ENCODE measurements around the gene GTF2H1.
"Not testable (repeated sequence)": the region's sequence is repeated elsewhere in the genome, so short reads cannot be mapped to it uniquely, and the experiment has no call there.

The GTF2H1 gene

DNA sequence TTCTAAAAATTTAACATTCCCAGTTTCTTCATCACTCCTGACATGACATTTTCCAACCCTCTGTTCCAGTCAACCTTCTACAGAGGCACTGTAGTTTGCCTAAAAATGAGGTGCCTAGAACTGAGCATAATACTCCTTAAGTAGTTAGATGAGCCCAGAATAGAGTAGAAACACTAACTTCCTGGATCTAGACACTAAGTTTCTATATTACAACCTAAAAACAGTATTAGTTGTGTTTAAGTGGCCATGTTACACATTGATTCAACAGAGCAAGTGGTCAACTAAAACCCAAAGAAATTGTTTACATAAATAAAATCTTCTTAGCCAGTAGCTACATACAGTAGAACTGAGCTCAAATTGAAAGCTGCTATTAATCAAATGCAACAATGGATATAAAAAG lies 1.8 kb upstream of the GTF2H1 start:
- DNase-seq: no peak

GRCh38 chr11:18321578-18321968 lies 794 bp upstream of the GTF2H1 start:
- DNase-seq: no peak

DNA sequence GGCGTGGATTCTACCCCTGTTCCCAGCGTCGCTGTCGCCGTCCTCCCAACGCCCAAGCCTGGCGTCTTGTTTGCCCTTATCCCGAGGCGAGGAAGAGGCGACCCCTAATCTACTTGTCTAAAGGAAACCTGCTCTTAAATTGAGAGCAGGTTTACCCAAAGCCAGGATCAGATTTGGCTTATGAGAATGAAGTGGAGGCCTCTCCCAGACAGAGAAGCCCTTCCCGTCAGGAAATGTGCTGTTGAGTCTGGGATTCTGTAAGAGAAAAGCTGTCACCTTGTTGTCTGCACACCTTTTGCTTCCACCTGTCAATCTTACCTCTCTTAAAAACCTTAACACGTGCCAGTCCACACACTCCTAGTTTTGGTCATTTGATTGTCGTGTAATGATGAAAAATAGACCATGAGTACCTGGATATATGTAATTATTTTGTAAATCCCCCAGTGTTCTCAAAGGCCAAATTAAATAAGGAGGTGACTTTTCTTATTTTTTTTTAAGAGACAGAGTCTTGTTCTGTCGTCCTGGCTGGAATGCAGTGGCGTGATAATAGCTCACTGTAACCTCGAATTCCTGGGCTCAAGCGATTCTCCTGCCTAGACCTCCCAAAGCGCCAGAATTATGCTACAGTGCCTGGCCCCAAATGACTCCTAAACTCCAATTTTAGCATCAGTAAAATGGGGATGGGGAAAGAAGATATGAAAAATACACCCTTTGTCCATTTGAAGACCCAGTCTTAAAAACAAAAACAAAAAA lies 627 bp downstream of the GTF2H1 start:
- peak; percentile 14 for DNase-seq

- DNase-seq: not testable (repeated sequence)
Observed at GRCh38 chr11:18323881-18324280, 1.5 kb downstream of the GTF2H1 start.

- DNase-seq: no peak
Observed at GRCh38 chr11:18324381-18324780, 2.0 kb downstream of the GTF2H1 start.

DNA sequence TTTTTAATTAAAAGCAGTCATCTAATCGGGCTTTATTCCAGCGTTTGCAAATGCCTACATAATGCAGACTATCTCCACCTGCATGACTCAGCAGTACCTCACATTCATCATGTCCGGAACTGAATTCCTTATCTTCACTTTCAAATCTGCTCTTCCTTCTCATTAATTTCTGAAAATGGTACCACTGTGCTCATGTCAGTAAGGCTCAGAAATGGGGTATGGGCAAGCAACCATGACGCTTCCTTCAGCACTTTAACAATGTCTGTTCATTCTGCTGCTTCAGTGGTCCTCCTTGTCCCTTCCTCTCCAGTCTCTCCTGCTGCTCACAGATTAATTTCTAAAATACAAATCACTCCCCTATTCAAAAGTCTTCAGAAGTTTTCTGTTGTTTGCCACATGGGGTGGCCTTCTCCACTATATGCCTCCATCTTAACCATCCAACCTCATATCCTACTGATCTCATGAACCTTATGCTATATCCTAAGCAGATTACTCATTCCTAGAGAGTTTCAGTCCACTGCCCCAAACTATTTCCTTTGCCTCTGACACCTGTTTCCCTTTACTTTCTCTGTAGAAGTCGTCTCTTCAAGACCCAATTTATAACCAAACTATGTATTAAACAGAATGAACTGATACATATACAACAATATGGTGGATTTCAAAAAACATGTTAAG lies 7.0 kb downstream of the GTF2H1 start:
- no peak for DNase-seq

GRCh38 chr11:18330921-18331320 lies 8.6 kb downstream of the GTF2H1 start:
- DNase-seq: no peak

DNA sequence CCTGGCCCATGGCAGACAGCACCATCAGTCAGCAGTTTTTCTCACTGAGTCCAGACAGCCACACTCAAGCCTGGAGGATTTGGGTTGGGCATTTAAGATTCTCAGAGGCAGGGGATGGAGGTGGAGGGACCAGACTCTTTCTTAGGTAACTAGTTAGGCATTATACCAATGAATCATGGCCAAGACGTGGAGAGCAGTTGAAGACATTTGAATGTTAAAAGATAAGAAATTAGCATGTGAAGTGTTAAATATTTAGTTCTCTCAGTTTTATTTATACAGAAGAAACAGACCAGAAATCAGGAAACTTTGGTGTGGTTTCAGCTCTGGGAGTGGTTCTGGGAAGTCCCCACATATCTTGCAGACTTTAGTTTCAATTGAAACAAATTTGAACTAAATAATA lies 9.9 kb downstream of the GTF2H1 start:
- no peak for DNase-seq

DNA sequence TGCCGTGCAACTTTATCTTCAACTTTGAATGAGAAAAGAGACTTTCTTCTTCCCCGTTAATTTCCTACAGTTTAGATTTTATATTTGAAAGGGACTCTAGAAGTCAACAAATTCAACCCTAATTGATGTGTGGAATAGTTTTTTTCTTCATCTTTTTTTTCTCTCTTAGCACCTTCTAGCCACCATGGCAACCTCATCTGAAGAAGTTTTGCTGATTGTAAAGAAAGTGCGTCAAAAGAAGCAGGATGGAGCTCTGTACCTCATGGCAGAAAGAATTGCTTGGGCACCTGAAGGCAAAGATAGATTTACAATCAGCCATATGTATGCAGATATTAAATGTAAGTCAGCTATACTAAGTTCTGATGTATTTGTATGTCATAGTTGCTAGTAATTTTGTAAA lies 10.5 kb downstream of the GTF2H1 start:
- DNase-seq: no peak

- peak; percentile 78 for DNase-seq
Observed at GRCh38 chr11:18347471-18348125, 25.2 kb downstream of the GTF2H1 start.

- peak; percentile 27 for DNase-seq
Observed at GRCh38 chr11:18352581-18352980, 30.2 kb downstream of the GTF2H1 start.

- no peak for DNase-seq
Observed at GRCh38 chr11:18358646-18359045, 36.3 kb downstream of the GTF2H1 start.

GRCh38 chr11:18361154-18361553 lies 38.8 kb downstream of the GTF2H1 start:
- no peak for DNase-seq

DNA sequence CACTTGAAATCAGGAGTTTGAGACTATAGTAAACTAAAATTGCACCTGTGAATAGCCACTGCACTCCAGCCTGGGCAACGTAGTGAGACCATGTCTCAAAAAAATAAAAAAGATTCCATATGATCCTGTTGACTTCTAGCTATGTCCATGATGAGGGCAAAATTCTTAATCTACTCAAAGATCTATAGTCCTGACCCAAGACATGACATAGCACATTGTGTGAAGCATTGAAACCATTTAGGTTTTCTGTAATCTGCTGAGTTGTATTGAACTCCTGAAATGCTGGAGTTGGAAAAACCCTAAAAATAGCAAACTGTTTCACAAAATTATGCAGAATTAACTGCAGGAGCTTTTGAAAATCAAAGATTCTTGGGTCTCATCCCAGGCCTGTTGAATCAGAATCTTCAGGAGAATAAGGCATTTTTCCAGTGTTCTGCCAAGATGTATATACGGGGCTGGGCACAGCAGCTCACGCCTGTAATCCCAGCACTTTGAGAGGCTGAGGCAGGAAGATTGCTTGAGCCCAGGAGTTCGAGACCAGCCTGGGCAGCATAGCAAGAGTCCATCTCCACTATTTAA lies 42.2 kb downstream of the GTF2H1 start:
- no peak for DNase-seq

DNA sequence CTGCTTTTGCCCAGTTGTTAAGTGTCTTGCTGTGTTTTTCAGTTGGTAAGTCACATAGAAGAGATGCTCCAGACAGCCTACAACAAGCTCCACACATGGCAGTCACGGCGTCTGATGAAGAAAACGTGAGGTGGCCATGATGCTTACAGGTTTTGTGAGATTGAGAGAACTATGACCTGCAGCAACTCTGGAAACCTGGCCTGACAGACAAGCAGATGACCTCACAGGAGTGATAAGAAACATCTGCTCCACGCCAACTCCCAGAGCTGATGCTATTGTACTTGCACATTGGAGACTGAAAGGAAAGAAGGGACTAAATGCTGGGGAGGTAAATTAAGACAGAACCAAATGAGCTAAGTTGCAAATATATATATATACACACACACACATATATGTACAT lies 43.4 kb downstream of the GTF2H1 start:
- no peak for DNase-seq

- no peak for DNase-seq
Observed at GRCh38 chr11:18366286-18366685, 43.9 kb downstream of the GTF2H1 start.

DNA sequence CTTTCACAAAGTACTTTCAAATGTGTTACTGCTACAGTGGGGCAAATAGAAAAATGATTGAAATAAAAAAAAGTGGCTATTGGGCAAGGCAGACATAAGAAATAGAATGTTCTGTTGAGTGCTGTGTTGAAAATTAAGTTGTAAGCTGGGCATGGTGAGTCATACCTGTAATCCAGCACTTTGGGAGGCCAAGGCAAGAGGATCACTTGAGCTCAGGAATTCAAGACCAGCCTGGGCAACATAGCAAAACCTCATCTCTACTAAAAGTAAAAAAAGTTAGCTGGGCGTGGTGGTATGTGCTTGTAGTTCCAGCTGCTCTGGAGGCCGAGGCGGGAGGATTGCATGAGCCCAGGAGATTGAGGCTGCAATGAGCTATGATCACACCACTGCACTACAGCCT lies 45.1 kb downstream of the GTF2H1 start:
- DNase-seq: no peak

DNA sequence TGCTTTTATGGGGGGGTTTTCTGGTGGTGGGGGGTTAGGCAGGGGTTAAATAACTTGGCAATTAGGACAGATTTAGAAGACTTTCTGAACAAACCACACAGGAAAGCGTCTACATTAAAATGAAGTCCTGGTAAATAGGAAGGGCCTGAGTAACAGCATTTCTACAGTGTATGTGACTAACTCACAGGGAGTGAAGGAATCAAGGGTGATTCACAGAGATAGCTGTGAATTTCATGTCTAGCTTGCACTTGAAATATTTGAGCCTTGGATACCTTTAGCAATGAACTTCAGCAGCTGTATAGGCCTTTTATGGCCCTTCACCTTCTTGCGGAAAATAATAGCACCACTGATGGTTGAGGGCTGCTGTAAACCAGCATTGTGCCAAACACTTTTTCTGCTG lies 45.9 kb downstream of the GTF2H1 start:
- DNase-seq: peak; percentile 35

- no peak for DNase-seq
Observed at GRCh38 chr11:18369398-18369797, 47.0 kb downstream of the GTF2H1 start.

GRCh38 chr11:18371279-18371678 lies 48.9 kb downstream of the GTF2H1 start:
- no peak for DNase-seq

GRCh38 chr11:18372201-18372600 lies 49.8 kb downstream of the GTF2H1 start:
- no peak for DNase-seq

- no peak for DNase-seq
Observed at GRCh38 chr11:18374956-18375355, 52.6 kb downstream of the GTF2H1 start.

- no peak for DNase-seq
Observed at GRCh38 chr11:18375941-18376340, 53.6 kb downstream of the GTF2H1 start.

DNA sequence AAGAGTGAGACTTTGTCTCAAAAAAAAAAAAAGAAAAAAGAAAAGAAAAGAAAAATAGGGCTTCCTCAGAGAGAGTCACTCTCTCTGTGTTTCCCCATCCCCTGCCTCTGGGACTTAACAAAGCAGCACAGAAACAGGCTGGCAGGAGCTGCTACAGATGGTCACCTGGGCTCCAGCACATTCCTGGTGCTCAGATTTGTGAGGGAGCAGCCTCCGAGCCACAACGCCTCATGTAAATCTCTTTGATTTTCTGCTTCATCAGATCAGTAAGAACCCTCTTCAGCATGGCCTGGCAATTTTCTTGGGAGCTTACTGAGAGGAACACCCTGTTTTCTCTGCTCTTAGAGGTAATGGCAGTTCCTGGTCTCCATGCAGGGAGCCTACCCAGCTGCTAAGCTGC lies 56.8 kb downstream of the GTF2H1 start:
- no peak for DNase-seq
